ENCODE data around the gene CEP112.

The CEP112 gene

DNA sequence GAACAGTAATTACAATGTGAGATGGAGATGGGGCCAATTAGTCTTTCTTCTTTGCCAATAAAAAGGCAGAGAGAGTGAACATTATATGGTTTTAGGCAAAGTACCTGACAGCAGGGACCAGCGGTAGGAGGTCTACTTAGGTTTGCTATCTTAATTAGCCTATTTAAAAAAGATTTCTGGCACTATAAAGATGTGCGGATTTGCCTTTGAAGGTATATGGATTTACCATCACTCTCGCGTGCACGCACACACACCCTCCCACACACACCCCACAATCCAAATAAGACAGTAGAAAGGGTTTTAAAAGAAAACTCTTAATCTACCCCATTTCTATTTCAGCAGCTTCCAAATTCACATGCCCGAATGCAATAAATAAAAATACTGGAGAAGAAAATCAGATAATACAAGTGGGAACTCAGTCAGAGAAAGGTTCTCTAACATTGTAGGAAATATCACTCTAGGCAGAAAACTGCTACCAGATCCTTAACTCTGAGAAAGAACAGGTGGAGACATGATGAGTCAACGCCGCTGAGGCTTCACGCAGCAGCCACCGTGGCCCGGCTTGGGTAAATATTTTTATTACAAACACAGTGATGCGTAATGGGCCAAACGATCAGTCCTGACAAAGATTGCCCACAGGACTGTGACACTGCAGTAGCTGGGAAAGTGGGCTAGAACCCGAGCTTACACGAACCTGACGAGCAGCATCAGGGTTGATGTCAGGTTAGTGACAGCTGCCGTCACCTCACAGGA is 563.9 kb downstream of the CEP112 start:
- H3K4me3 ChIP-seq (ENCODE audit: low read depth, low read length) = no peak overlapping the region
- DNase-seq = no peak
- no peaks in the 10 kb centered on the region for H3K36me3 ChIP-seq
- no peak overlapping the region for H3K27ac ChIP-seq
- peaks cover 4% of the 10 kb centered on the region for H3K9me3 ChIP-seq (ENCODE audit: severe bottlenecking)
- H3K27me3 ChIP-seq (ENCODE audit: insufficient read depth, low read depth, severe bottlenecking) = no peaks in the 10 kb centered on the region
- TF ChIP-seq, protein P1, sequence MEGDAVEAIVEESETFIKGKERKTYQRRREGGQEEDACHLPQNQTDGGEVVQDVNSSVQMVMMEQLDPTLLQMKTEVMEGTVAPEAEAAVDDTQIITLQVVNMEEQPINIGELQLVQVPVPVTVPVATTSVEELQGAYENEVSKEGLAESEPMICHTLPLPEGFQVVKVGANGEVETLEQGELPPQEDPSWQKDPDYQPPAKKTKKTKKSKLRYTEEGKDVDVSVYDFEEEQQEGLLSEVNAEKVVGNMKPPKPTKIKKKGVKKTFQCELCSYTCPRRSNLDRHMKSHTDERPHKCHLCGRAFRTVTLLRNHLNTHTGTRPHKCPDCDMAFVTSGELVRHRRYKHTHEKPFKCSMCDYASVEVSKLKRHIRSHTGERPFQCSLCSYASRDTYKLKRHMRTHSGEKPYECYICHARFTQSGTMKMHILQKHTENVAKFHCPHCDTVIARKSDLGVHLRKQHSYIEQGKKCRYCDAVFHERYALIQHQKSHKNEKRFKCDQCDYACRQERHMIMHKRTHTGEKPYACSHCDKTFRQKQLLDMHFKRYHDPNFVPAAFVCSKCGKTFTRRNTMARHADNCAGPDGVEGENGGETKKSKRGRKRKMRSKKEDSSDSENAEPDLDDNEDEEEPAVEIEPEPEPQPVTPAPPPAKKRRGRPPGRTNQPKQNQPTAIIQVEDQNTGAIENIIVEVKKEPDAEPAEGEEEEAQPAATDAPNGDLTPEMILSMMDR (IDR thresholded peaks at IDR 0.05; ENCODE audit: low read depth, low read length) = no peak

DNA sequence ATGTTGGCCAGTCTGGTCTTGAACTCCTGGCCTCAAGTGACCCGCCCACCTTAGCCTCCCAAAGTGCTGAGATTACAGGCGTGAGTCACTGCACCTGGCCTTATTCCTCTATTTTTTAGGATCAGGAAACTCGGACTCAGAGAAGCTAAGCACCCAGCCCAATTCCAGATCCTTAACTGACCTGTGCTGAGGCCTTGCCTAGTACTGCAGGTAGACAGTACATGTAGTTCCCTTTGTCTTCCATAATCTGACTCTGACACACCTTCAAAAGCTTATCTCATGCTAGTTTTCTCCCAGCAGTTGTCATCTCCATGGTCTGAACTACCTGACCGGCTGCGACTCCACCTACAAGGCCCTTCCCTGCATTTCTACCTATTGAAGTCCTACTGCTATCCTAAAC is 564.8 kb downstream of the CEP112 start:
- Histone ChIP-seq H3K4me3 (ENCODE audit: low read depth, low read length) (no peak overlapping the region), H3K27me3 (ENCODE audit: insufficient read depth, low read depth, severe bottlenecking) (no peaks in the 10 kb centered on the region), H3K36me3 (no peaks in the 10 kb centered on the region), H3K27ac (no peak overlapping the region), H3K9me3 (ENCODE audit: severe bottlenecking) (peaks cover 4% of the 10 kb centered on the region)
- DNase-seq = no peak
- TF ChIP-seq, protein P1 (IDR thresholded peaks at IDR 0.05; ENCODE audit: low read depth, low read length) = no peak

DNA sequence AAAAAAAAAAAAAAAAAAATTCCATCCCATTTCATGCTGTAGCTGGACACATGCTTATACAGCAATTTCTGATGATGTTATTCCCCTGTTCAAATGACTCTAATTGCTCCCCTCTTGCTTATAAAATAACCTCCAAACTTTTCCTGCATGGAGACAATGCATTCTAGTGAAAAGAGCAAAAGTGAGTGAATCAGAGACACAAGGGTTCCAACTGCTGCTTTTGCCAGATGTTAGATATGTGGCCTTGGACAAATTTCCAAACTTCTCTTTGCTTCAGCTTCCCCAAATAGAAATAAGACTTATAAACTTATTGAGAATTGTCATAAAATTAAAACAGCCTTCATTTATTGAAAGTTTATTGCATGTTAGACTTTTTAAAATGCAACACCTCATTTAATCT is 565.5 kb downstream of the CEP112 start:
- H3K4me3 ChIP-seq (ENCODE audit: low read depth, low read length) = no peak overlapping the region
- no peaks in the 10 kb centered on the region for H3K27me3 ChIP-seq (ENCODE audit: insufficient read depth, low read depth, severe bottlenecking)
- no peaks in the 10 kb centered on the region for H3K36me3 ChIP-seq
- peaks cover 4% of the 10 kb centered on the region for H3K9me3 ChIP-seq (ENCODE audit: severe bottlenecking)
- DNase-seq = no peak
- H3K27ac ChIP-seq = no peak overlapping the region
- TF ChIP-seq, protein P1 (IDR thresholded peaks at IDR 0.05; ENCODE audit: low read depth, low read length) = no peak

DNA sequence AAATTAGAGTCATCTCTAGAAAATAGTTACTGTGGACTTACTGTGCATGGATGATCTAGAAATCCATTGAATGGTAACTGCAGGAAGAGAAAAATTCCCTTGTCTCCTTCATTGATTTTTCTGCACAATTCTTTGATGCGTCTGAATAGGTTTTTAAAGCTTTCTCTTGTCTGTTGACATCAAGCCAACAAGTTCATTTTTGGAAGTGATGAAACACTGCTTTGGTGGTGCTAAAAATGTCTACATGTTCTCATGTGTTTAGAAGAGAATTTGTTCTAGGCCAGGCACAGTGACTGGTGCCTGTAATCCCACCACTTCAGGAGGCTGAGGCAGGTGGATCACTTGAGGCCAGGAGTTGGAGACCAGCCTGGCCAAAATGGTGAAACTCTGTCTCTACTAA is 573.4 kb downstream of the CEP112 start:
- TF ChIP-seq, protein P1 (IDR thresholded peaks at IDR 0.05; ENCODE audit: low read depth, low read length) = no peak
- Histone ChIP-seq H3K27ac (no peak overlapping the region), H3K36me3 (no peaks in the 10 kb centered on the region), H3K9me3 (ENCODE audit: severe bottlenecking) (peaks cover 4% of the 10 kb centered on the region), H3K27me3 (ENCODE audit: insufficient read depth, low read depth, severe bottlenecking) (no peaks in the 10 kb centered on the region), H3K4me3 (ENCODE audit: low read depth, low read length) (no peak overlapping the region)
- no peak for DNase-seq

DNA sequence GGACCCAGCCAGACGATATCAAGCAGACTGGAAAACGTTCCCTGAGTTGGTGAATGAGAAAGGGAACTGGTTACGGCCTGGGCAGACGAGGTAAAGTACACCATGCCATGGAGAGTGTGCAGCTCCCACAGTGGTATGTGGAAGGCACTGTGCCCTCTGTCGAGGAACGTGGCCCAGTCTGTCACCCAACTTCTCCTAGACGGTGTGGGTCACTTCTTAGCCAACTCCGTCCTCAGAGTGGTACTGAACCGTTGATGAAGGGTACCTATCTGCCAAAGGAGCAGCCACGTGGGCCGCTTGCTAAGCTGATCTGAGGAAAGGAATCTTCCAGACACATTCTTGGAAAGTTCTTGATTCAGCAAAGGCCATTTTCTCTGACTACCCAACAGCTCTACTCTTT is 574.4 kb downstream of the CEP112 start:
- TF ChIP-seq, protein P1 (IDR thresholded peaks at IDR 0.05; ENCODE audit: low read depth, low read length) = no peak
- Histone ChIP-seq H3K36me3 (no peaks in the 10 kb centered on the region), H3K9me3 (ENCODE audit: severe bottlenecking) (no peaks in the 10 kb centered on the region), H3K27me3 (ENCODE audit: insufficient read depth, low read depth, severe bottlenecking) (no peaks in the 10 kb centered on the region), H3K4me3 (ENCODE audit: low read depth, low read length) (no peak overlapping the region), H3K27ac (no peak overlapping the region)
- DNase-seq = no peak

DNA sequence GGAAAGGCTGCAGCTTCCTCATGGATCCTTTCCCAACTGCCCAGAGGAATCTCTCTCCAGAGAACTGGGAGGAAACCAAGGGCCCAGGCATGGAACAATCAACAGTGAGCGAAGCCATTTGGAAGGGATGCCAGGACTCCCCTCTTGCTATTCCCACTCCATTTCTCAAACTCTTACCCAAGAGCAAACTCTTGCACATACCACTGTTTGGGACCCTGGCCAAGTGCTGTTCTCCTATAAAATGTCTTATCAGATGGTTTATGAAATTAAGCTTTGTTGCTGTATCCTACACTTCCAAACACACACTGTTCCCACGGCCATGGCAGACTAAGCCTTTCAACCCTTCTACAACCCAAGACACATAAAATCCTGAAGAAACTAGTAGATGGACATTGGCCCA is 582.2 kb downstream of the CEP112 start:
- Histone ChIP-seq H3K27ac (no peak overlapping the region), H3K27me3 (ENCODE audit: insufficient read depth, low read depth, severe bottlenecking) (no peaks in the 10 kb centered on the region), H3K36me3 (no peaks in the 10 kb centered on the region), H3K9me3 (ENCODE audit: severe bottlenecking) (no peaks in the 10 kb centered on the region), H3K4me3 (ENCODE audit: low read depth, low read length) (no peak overlapping the region)
- DNase-seq = no peak
- TF ChIP-seq, protein P1 (IDR thresholded peaks at IDR 0.05; ENCODE audit: low read depth, low read length) = no peak
